Erythroblast (primary cell): ENCODE data around the gene AKNA.

Experiments
- GATA1 ChIP-seq: IDR thresholded peaks from 2 replicates; pipeline ENCODE4 v1.6.1; 2011; ENCODE audit warnings: low read depth, mild to moderate bottlenecking, control low read depth, low read length, moderate library complexity
- POLR2A ChIP-seq: IDR thresholded peaks from 2 replicates; pipeline ENCODE4 v1.6.1; 2011; ENCODE audit warnings: mild to moderate bottlenecking, low read length

DNA sequence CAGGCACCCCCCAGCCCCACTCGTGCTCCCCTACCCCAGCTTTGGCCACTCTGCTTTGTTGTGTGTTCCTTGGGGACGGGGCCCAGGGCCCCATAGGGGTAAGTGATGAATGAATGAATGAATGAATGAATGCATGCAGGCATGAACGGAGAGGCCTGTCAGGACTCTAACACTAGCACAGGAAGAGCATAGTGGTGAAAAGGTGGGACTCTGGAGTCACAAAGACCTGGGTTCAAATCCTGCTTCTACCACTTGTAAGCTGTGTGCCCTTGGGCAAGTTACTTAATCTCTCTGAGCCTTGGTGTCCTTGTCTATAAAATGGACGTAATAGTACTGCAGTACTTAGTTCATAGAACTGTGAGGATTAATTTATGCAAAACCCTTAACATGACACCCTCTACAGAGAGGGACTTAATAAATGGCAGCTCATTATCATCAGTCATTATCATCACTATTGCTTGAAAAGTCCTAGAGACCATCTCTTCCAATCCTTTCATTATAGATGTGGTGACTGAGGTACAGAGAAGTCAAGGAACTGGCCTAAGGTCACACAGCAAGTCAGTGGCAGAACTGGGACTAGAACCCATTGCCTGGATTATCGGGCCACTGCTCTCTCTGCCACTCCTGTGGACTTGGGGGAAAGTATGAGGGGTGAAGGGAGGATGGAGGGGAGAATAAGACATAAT, 44.9 kb downstream of the AKNA start:
- TF ChIP-seq POLR2A (no peak), GATA1 (no peak)
